ENCODE measurements around the gene PPM1K.

Gene PPM1K

DNA sequence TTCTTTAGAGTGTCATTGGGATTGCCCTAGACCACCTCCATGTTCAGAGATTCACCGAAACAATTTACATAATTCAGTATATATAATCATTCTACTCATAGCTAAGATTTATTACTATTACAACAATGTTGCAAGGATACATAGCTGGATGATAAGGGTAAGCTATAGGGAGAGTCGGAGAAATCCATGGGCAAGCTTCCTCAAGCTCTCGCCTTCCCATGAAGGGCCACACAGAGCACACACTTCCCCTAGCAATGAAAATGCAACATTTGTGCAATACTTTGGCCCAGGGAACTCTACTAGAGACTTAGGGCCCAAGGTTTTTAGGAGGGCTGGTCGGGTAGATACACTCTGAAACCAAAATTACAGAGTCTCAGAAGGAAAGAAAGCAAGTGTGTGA, 76.2 kb downstream of the PPM1K start:
- Histone ChIP-seq H3K4me3 (replicated peaks; ENCODE audit: insufficient read depth, low read length) (no peak overlapping the region), H3K27ac (replicated peaks) (no peak overlapping the region), H3K27me3 (ENCODE audit: insufficient read depth, poor library complexity, severe bottlenecking) (no peaks in the 10 kb centered on the region)
- no peak for DNase-seq (ENCODE audit: low read depth in 1 of 2, low spot score in 1 of 2)
- TF ChIP-seq SPI1 (IDR thresholded peaks at IDR 0.05; ENCODE audit: borderline replicate concordance, low read depth) = no peak
- TF ChIP-seq GABPA (IDR thresholded peaks at IDR 0.05; ENCODE audit: low read depth) = no peak
- TF ChIP-seq, protein P1, sequence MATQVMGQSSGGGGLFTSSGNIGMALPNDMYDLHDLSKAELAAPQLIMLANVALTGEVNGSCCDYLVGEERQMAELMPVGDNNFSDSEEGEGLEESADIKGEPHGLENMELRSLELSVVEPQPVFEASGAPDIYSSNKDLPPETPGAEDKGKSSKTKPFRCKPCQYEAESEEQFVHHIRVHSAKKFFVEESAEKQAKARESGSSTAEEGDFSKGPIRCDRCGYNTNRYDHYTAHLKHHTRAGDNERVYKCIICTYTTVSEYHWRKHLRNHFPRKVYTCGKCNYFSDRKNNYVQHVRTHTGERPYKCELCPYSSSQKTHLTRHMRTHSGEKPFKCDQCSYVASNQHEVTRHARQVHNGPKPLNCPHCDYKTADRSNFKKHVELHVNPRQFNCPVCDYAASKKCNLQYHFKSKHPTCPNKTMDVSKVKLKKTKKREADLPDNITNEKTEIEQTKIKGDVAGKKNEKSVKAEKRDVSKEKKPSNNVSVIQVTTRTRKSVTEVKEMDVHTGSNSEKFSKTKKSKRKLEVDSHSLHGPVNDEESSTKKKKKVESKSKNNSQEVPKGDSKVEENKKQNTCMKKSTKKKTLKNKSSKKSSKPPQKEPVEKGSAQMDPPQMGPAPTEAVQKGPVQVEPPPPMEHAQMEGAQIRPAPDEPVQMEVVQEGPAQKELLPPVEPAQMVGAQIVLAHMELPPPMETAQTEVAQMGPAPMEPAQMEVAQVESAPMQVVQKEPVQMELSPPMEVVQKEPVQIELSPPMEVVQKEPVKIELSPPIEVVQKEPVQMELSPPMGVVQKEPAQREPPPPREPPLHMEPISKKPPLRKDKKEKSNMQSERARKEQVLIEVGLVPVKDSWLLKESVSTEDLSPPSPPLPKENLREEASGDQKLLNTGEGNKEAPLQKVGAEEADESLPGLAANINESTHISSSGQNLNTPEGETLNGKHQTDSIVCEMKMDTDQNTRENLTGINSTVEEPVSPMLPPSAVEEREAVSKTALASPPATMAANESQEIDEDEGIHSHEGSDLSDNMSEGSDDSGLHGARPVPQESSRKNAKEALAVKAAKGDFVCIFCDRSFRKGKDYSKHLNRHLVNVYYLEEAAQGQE (IDR thresholded peaks at IDR 0.05; ENCODE audit: insufficient replicate concordance, low read depth) = no peak
- no peak for TF ChIP-seq CTCF (IDR thresholded peaks at IDR 0.05; ENCODE audit: insufficient read depth, low read length)
- TF ChIP-seq POLR2AphosphoS5 (IDR thresholded peaks at IDR 0.05; ENCODE audit: low read depth) = no peak
